DND-41 (cell line): ENCODE results near the gene ARSA.
A peak's percentile ranks its signal among the peaks of the same experiment; 100 is the strongest.

Experiments used
- EZH2 ChIP-seq: IDR thresholded peaks from 3 replicates; pipeline ENCODE4 v1.6.1; 2012; ENCODE audit warnings: borderline replicate concordance, low read depth, mild to moderate bottlenecking, moderate library complexity, low read length, inconsistent platforms; ENCODE audit not compliant: severe bottlenecking
- TF ChIP-seq, protein P1 (sequence below): IDR thresholded peaks from 2 replicates; pipeline ENCODE4 v1.5.1; 2012; ENCODE audit warnings: borderline replicate concordance, low read length, moderate library complexity, mild to moderate bottlenecking; ENCODE audit not compliant: poor library complexity, severe bottlenecking; ENCODE audit errors: extremely low read depth

DNA sequence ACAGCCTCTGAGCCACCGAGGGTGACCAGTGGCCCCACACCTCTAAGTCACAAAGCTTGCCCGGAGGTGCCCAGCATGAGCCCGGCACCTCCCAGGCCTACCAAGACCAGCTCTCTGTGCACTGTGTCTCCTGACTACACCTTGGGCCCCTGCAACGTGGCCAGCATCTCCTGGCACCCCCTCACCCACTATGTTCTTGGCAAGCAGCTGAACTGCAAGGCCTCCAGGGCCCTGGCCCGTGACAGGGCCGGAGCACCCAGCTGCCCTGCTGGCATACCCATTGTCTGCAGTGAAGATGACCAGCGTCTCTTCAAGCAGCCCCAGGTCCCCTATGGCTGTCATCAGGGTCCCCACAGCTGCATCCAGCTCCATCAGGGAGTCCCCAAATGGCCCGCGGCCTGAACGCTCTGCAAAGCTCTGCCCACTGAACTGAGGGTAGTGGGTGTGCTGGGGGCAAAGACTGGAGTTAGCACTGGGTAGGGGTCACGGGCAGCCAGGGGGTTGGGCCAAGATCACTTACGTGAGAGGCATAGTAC lies 1.6 kb downstream of the ARSA start:
- TF ChIP-seq, protein P1, sequence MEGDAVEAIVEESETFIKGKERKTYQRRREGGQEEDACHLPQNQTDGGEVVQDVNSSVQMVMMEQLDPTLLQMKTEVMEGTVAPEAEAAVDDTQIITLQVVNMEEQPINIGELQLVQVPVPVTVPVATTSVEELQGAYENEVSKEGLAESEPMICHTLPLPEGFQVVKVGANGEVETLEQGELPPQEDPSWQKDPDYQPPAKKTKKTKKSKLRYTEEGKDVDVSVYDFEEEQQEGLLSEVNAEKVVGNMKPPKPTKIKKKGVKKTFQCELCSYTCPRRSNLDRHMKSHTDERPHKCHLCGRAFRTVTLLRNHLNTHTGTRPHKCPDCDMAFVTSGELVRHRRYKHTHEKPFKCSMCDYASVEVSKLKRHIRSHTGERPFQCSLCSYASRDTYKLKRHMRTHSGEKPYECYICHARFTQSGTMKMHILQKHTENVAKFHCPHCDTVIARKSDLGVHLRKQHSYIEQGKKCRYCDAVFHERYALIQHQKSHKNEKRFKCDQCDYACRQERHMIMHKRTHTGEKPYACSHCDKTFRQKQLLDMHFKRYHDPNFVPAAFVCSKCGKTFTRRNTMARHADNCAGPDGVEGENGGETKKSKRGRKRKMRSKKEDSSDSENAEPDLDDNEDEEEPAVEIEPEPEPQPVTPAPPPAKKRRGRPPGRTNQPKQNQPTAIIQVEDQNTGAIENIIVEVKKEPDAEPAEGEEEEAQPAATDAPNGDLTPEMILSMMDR: peak; percentile 15
- no peak for TF ChIP-seq EZH2
